Stimulated activated CD4-positive, alpha-beta T cell treated with anti-CD3 and anti-CD28 coated beads, Interleukin-1b, Interleukin-23, amount 100 ng/mL, for 24 hours (primary cell): Measurements from ENCODE around the gene PIGK.
"Not testable (repeated sequence)": the region's sequence is repeated elsewhere in the genome, so short reads cannot be mapped to it uniquely, and the experiment has no call there.

ENCODE experiments used
- DNase-seq, 4 experiments: peaks; one replicate each; pipeline ENCODE4 v3.0.0-alpha.2; 2020; ENCODE audit warnings: low read depth in 4 of 4, low spot score in 1 of 4

PIGK gene

DNA sequence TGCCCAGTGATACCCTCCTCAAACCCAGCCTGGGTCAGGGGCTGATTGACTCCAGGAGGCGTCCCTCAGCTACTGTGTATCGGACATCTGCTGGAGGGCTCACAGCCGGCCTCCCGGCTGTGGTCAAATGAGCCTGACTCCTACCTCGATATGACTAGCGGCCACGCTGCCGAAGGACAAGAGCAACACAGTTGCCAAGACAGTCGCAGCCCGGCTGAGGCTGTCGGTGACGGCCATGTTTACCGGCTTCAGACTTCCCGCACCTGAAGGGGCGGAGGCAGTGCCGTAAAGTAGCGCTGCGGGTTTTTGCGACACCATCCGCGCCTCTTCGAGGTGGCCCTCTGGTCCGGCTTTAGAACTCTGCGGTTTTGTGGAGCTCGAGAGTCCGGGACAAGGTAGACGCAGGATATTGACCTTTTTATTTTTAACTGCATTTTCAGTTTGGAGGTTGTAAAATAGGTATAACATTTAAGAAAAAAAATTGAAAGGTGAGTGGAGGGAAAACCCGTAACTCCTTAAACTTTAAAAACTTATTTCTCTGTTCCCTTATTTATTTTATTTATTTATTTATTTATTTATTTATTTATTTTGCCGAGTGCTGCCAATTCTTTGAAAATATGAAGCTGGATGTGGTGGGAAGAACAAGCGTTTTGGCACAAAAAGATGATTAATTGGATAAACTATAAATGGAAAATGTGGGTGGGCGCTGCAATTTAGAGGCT is at the start of gene PIGK:
PIGK (minus strand) TSS at position 265 of the 722 bp plus-strand sequence; CDS start at position 237, 28 bp downstream.
- peak; percentile 72 to 82 (median 77) for DNase-seq

DNA sequence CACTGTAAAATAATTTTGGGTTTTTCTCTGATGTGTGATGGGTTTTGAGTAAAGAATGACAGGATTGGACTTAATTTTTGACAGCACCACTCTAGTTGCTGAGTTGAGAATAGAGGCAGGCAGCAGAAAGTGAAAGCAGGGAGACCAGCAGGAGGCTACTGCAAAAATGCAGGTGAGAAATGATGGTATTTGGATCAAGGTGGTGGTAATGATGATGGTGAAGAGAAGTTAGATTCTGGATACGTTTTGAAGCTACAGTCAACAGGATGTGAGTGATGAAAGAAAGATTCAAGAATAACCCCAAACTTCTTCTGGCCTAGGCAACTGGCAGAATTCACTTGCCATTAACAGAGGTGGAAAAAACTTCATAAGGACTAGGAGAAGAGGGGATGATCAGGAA is 47.8 kb upstream of the PIGK start:
- no peak for DNase-seq

DNA sequence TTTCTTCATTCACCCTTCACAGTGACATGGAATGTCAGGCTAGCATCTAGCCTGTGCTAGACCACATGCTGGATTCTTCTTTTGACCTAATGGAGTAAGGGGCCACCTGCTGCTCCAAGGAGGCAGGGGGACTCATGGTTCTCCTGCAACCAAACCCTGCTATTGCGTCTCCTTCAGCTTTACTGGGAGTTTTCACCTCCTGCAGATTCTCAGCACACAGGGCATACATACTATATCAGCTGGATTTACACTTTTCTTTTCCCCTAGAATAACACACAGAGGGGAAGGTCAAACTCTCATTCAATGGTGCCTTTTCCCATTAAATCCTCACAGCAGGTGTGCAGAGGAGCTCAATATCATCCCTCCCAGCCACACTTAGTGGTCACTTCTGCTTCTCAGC is 46.0 kb upstream of the PIGK start:
- no peak for DNase-seq

DNA sequence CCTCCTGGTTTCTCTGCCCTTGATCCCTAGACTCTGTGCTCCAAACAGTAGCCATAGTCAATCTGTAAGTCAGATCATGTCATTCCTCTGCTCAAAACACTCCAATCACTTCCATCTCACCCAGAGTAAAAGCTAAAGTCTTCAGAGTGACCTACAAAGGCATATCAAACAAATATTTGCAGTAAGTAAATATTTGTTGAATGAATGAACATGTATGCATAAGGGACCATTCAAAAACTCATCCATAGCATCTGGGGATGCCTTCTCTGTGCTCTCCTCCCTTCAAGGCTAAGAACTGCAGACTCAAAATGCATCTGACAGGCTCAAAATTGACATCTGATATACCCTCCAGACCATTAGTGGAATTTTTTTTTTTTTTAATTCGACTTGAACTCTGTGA is 44.5 kb upstream of the PIGK start:
- DNase-seq = no peak

DNA sequence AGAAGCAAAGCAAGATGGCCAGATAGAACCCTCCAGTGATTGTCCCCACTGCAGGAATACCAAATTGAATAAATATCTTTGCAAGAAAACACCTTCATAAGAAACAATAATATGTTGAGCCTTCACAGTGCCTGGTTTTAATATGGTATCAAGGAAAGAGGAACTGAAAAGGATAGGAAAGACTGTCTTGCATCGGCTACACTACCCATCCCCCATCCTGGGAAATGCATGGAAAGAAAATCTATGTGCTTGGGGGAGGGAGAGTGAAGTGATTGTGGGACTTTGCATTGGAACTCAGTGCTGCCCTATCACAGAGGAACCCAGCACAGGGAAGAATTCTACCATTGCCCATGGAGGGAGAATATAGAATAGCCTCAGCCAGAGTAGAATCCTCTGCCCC is 34.0 kb upstream of the PIGK start:
- DNase-seq = no peak

DNA sequence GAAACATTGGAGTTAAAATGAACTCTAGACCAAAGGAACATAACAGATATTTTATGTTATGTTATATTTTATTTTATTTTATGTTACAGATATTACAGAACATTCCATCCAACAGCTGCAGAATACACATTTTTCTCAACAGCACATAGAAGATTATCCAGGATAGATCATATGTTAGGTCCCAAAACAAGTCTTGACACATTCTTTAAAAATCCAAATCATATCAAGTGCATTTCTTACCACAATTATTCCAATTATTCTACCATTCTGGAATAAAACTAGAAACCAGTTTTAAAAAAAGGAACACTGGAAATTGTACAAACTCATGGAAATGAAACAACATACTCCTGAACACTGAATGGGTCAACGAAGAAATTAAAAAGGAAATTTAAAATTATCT is 30.9 kb upstream of the PIGK start:
- no peak for DNase-seq

DNA sequence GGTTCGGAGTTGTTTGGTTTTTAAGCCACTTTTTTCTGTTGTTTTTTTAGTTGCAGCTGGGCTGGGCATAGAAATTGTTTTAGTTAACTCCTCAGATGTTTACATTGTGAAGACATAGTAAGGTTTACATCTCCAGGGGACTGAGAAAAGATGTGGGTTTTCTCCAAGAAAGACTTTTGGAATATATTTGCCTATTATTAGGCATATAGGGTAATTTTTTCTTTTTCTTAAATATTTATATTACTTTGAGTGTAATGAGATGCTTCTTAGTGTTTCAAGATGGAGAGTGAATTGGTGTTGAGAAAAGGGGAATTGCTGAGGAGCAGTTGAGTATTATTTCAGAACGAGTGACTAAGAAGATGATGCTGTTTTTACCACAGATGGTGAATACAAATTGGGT is 26.6 kb upstream of the PIGK start:
- no peak for DNase-seq

DNA sequence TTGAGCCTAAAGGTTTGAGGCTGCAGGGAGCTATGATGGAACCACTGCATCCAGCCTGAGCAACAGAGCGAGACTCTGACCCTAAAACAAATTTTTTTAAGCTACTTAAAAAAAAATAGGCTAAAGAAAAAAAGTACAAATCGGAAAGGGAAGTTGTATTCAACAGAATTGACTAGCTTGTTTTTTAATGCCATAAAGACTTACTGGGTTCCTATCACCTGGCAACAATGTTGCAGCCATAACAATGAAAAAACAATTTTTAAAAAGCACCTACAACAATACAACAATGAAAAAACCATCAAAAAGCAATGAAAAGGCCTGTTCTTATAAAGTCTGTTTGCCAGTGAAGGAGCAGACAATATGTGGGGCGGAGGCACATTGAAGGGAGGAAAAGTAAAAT is 20.1 kb upstream of the PIGK start:
- DNase-seq = no peak

DNA sequence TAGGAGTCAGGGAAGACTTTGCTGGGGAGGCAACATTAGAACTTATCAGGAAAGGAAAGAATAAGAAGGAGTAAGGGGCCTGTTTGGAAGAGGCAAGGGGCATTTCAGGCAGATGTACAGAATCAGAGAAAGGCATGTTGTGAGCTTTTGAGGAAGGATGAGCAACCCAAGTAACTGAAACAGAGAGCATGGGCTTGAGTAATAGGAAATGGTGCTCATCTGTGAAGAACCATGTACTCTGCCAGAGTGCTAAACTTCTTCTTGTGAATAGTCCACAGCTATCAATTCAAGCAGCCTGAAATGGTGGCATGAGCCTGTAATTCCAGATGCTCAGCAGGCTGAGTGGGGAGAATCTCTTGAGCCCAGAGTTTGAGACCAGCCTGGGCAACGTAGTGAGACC is 19.2 kb upstream of the PIGK start:
- DNase-seq = no peak

DNA sequence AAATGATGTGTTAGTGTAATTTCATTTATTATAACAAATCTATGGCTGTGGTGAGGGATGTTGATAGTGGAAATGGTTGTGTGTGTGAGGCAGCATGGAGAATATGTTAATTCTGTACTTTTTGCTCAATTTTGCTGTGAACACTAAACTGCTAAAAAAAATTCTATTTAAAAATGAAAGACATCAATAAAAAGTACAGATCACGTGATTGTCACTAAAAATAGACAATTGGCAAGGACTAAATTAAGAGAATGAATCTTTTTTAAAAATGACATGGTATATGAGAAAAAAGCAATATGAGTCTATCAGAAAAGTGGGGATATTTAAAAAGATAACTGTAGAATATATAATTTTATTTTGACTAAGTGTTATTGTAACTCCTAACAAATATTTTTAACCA is 15.7 kb upstream of the PIGK start:
- no peak for DNase-seq

DNA sequence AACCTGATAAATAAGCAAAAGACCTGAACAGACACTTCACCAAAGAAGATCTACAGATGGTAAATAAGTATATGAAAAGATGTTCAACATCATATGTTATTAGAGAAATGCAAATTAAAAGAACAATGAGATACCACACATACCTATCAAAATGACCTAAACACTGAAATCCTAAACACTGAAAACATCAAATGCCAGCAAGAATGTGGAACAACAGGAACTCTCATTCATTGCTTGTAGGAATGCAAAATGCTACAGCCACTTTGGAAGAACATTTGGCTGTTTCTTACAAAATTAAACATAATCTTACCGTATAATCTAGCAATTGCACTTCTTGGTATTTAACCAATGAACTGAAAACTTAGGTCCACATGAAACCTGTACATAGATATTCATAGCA is 14.9 kb upstream of the PIGK start:
- no peak for DNase-seq

DNA sequence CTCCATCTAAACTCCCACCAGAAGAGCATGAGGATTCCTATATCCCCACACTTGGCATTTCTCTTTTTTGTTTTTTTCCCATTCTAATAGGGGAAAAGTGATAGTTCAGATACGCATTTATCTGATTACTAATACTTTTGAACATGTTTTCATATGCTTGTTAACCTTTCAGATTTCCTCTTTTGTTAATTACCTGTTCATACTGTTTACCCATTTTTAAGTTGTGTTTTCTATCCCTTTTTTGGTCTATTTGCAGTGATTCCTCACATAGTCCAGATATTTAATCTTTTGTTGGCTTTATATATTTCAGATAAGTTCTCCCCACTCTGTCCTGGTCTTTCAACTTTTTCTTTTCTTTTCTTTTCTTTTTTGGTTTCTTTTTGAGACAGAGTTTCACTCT is 13.6 kb upstream of the PIGK start:
- DNase-seq = no peak

DNA sequence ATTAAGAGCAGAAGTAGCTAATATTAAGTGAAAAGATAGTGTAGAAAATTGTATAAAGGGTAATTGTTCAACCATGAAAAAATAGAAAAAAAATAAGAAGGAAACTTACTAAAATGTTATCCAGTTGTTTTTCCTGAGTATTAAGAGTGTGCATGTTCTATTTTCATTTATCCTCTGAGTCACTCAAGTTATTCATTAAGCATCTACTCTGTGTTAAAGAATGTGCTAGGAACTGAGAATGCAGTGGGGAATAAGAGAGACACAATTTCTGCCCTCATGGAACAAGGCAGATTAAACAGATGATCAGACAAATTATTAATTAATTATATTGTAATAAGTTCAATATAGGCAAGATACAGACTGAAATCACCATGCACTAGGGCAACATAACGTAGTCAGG is 10.8 kb upstream of the PIGK start:
- no peak for DNase-seq

DNA sequence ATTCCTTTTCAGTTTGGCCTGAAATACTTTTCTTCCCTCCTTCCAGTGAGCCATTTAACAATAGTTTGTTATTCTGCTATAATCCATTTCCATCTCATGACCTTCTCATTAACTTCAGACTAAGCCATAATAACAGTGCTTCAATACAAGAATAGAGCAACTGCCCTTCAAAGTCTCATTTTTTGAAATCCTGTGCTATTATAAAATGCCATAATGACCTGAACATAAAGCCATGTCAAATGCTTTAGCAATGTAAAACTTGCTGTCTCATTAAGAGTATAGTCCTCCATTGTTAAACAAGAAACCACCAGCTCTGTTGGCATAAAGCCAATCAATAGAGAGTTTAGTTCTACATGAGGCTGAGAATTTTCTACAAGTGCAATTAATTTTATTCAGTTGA is 9.6 kb upstream of the PIGK start:
- DNase-seq = no peak

DNA sequence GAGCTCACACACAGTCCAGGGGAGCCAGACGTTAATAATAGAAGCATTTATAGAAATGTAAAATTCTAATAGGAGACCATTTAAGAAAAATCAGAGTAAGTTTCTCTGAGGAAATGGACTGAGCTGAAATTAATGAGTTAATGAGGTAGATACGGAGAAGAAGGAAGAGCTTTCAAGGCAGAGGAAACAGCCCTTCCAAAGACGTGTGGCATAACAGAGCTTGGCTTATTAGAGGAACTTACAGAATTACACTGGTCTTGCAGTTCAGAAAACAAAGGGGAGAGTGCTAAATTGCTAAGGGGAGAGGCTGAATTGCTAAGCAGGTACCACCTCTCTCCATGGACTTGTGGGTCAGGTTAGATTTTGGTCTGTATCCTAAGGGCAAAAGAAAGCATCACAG is 8.2 kb upstream of the PIGK start:
- no peak for DNase-seq

DNA sequence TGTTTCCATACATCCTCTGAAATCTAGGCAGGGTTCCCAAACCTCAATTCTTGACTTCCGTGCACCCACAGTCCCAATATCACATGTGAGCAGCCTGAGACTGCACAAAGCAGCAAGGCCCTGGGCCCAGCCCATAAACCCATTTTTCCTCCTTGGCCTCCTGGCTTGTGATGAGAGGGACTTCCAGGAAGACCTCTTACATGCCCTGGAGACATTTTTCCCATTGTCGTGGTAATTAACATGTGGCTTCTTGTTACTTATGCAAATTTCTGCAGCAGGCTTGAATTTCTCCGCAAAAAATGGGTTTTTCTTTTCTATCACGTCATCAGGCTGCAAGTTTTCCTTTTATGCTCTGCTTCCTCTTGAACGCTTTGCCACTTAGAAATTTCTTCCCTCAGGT is 3.3 kb upstream of the PIGK start:
- DNase-seq = no peak

DNA sequence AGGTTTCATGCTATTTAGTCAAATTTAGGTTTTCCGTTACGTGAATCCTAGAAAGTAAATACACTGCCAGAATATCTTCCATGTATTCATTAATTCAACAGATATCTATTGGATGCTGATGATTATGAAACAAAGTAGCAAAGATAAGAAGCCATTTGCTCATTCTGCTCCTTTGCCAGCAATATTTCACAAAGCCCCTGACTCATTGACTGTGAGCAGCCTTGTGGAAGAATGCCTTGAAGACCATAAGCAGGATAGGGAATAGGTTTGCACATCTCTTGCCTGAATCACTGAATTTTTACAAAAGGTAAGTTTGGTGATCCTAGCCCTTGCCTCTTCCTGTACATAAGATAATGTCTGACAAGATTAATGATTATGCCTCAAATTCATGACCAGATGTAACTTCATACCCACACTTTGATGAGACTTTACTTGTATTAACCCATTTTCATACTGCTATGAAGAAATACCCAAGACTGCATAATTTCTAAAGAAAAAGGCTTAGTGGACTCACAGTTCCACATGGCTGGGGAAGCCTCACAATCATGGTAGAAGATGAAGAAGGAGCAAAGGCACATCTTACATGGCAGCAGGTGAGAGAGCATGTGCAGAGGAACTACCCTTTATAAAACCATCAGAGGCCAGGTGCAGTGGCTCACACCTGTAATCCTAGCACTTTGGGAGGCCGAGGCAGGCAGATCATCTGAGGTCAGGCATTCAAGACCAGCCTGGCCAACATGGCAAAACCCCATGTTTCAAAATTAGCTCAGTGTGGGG is 1.6 kb upstream of the PIGK start:
- DNase-seq = no peak

DNA sequence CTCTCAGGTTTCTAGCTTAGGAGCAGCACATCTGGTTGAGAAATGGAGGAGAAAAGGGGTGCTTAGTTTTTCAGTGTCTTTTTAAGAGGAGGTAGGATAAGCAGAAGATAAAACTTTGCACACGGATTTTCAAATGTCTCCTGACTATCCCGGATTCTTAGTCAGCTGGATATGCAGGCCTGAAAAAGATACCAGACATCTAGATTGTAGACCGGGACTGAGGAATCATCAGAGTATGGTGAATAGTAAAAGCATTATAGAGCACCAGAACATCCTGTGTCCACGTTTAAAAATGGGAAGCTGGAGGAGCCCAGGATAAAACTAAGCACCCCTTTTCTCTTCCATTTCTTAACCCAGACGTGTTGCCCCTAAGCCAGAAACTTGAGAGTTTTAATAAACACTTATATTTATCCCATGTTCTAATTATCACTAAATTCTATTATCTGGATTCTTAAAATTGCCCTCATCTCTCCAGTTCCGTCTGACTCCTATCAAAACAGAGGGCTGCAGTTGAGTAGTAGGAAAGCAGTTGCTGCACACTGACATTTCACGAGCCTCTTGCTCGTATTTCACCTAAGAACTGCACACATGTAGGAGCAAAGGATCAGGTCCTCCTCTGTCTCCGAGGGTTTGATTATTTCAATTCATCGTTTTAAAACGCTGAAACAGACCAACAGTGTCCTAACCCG is 609 bp downstream of the PIGK start:
- no peak for DNase-seq

DNA sequence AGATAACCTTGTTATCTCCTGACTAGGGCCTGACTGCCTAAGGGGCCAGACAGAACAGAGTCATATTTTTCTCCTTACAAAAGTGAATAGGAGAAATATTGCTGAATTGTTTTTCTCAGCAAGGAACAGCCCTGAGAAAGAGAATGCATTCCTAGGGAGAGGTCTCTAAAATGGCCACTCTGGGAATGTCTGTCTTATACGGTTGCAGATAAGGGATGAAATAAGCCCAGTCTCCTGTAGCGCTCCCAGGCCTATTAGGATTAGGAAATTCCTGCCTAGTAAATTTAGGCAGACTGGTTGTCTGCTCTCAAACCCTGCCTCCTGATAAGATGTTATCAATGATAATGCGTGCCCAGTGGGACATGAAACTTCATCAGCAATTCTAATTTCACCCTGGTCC is 15.2 kb downstream of the PIGK start:
- DNase-seq = not testable (repeated sequence)

DNA sequence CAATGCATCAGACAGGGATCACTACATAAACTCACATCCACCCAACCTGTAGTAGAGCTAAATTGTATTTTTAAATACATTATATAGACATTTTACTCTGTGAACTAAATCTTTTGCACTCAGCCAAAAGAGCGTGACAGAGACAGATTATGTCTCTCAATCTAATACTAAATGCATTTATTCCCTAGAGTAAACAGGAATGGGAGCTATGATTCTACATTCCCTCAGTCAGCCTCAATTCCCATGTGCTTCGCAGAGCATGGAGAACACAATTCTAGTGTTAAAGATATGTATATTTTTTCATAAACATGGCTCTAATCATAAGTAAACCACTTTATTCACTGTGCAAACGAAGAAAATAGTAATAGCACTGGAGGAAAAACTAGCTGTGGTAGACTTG is 16.5 kb downstream of the PIGK start:
- DNase-seq = no peak

DNA sequence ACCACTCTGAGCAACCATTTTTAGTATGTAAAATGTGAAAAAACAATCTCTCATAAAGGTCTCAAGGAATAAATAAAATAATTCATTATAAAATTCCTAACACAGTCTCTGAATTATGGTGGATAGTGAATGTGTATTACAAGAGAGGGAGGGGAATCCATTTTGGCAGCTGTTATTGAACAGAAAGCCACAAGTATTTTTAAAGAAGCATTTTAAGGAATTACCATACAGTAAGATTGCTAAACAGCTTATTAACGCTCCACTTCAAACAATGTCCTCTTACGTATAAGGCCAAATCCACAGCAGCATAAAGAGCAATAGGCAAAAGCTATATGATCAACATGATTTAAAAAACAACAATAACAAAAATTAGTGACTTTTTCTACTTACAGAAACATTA is 18.4 kb downstream of the PIGK start:
- no peak for DNase-seq

DNA sequence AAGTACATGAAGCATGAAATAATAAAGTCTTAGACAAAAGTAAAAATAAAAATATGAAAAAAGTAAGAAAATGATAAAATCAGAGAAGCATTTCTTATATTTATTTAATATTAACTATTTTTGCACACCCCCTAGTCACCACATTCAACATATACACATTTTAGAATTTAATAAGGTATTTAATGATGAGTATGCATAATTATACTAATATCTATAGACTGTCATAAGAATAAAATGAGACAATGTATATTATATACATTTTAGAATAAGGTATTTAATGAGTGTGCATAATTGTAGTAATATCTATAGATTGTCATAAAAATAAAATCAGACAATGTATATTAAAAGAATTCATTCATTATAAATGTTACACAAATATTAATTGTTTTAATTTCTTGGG is 18.9 kb downstream of the PIGK start:
- DNase-seq = no peak
